Pulmonary artery endothelial cell (primary cell): ENCODE data around the gene NUDT8. TPM values are rescaled to one million over a fixed set of nuclear protein-coding genes. Genes with fewer than 3 reads are reported as not detected.
"Not testable (repeated sequence)": the region's sequence is repeated elsewhere in the genome, so short reads cannot be mapped to it uniquely, and the experiment has no call there.

Experiments used
- DNase-seq: peaks from one replicate; pipeline ENCODE4 v3.0.0-alpha.2; 2011; ENCODE audit warnings: low read depth, low spot score
- total RNA-seq: library from RNA; depleted of rRNA; stranded (reverse); fragments of >200 nt; gene quantifications from 2 replicates; pipeline ENCODE4 v1.2.3, GENCODE V29; 2014

The NUDT8 gene
- total RNA-seq, 1 donor from 2014 or later, result 16.3 TPM

DNA sequence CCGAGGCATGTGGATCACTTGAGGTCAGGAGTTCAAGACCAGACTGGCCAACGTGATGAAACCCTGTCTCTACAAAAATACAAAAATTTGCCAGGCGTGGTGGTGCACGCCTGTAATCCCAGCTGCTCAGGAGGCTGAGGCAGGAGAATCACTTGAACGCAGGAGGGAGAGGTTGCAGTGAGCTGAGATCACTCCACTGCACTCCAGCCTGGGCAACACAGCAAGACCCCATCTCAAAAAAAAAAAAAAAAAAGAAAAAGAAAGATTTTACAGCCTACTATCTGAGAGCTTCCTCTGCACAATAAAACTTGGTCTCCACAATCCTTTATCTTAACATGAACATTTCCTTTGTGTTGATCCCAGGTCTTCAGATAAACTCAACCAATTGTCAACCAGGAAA is 31.0 kb upstream of the NUDT8 start:
- DNase-seq, result not testable (repeated sequence)

DNA sequence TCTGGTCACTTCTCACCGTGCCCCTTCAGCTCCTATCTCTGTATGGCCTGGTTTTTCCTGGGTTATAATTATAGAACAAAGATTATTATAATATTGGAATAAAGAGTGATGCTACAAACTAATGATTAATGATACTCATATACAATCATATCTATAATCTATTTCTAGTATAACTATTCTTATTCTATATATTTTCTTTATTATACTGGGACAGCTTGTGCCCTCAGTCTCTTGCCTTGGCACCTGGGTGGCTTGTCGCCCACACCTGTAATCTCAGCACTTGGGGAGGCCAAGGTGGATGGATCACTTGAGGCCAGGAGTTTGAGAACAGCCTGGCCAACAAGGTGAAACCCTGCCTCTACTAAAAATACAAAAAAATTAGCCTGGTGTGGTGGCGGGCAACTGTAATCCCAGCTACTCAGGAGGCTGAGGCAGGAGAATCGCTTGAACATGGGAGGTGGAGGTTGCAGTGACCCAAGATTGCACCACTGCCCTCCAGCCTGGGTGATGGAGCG is 30.0 kb upstream of the NUDT8 start:
- not testable (repeated sequence) for DNase-seq

DNA sequence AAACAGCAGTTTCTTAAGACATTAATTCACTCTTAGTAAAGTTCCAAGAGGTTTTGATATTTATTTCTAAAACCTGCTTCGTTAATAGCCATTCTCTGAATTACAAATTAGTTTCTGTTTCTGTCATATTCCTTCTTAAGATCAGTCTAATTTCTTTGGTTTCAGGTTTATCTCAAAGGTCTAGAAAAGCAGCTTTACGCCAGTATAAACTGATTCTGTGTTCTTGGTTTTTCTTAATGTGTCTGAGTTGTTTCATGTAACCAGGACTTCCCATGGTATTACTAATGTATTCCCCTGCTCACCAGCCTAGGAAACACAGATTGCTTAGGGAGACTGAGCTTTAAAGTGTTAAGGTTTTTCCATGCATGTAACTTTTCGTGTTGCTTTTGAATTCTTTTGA is 27.6 kb upstream of the NUDT8 start:
- DNase-seq, result no peak

DNA sequence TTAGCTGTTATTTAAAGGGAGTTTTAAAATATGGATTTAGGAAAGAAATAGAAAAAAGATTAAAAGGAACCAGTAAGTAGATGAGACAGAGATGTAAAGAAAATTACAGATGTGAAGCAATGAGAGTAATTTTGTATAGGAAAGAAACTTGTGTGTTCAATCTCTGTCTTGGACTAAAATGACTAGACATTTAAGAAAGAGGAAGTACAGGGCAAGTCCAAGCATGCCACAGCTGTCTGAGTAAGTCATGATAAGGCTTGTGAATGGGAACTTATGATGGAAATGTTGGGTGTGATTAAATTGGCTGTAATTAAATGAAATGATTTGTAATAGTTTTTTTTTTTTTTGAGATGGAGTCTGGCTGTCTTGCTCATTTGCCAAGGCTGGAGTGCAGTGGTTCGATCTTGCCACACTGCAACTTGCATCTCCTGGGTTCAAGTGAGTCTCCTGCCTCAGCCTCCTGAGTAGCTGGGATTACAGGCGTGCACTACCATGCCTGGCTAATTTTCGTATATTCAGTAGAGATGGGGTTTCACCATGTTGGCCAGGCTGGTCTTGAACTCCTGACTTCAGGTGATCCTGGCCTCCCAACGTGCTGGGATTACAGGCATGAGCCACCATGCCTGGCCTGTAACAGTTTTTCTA is 26.7 kb upstream of the NUDT8 start:
- no peak for DNase-seq

DNA sequence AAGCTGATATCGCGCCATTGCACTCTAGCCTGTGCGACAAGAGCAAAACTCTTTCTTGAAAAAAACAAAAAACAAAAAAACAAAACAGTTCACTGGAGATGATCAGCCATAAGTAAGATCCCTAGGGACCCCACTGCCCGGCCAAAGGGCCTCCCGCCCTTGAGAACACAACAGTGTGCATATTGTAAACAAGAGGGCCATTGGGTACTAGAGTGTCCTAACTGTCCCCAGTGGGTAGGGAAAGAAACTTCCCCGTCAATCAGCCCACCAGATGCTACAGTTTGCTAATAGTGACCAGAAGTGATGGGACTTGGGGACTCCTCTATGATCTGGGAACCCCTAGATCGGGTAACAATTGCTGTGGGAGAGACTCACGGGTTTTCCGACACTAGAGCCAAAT is 24.5 kb upstream of the NUDT8 start:
- no peak for DNase-seq

DNA sequence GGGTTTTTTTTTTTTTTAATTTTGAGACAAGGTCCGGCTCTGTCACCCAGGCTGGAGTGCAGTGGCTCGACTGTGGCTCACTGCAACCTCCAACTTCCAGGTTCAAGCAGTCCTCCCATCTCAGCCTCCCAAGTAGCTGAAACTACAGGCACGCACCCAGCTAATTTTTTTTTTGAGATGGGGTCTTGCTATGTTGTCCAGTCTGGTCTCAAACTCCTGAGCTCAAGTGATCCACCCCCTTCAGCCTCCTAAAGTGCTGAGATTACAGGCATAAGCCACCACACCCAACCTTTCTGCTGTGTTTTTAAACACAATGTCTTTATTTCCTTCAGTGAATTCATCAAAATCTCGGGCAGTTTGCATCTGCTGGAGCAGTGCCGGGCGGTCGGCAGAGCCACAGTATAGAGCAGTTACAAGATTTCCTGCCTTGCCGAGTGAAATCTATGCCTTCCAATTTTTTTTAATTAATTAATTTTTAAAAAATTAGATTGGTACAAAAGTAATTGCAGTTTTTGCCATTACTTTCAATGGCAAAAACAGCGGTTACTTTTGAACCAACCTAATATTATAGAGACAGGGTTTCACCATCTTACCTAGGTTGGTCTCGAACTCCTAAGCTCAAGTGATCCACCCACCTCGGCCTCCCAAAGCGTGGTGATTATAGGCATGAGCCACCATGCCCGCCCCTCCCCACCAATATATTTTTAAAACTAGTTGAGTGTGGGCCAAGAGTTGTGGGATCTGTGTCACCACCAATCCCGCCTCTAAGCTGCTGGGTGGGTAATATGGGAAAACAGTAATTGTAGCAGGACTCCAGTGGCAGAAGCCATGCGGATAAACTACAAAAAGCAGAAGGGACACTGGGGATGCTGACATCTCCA is 23.5 kb upstream of the NUDT8 start:
- no peak for DNase-seq

DNA sequence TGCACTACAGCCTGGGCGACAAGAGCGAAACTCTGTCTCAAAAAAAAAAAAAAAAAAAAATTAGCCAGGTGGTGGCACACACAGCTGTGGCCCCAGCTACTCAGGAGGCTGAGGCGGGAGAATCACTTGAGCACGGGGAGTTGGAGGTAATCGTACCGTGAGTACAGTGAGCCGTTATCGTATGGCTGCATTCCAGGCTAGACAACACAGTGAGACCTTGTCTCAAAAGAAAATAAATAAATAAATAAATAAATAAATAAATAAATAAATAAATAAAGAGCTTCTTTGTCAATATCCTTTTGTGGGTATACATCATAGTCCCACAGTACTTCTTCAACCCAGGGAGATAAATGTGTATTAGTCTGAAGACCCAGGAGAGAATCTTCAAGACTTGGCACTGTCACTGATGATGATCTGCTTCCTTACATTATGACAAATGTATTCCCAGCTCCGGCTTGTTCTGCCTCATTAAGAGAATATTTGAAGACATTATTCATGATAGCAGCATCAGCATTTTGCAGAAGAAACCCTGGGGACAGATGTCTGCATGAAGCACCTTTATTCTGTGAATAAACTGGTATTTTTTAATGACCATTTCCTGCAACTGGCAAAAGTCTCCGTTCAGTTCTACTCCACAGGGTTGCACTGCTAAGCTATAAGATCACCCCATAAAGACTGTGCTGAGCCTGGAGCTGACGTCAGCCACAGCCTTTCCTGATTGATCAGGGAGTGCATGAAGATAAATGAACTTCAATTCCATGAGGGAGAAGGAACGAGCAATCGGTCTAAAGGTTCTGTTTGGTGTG is 22.4 kb upstream of the NUDT8 start:
- no peak for DNase-seq

DNA sequence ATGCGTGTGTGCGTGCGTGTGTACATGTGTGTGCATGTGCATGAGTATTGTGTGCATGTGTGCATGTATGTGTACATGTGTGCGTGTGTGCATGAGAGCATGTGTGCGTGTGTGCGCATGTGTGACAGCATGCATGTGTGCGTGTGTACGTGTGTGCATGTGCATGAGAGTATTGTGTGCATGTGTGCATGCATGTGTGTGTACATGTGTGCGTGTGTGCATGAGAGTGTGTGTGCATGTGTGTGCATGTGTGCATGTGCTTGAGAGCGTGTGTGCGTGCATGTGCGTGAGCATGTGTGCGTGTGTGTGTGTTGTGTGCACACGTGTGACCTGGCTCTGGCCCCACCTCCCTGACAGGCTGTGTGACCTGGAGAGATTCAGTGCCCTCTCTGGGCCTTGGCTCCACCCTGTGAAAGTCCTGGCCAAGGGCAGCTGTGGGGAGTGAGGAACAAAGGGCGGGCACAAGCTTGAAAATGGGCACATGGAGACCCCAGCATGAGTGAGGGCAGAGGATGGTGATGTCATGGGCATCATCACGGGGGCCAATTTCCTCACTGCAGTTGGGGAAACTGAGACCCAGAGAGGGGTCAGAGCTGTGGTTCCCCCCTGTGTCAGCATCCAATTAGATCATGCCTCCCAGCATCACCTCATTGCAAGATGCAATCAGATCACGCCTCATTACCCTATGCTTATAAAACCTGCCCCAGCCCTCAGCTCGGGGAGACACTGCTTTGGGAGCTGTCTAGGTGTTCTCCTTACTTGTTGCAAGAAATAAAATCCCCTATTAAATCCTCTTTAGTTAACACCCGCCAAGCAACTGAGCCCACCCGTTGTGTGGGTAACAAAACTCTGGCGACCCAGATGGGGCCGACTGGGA is 20.1 kb upstream of the NUDT8 start:
- DNase-seq, result no peak

DNA sequence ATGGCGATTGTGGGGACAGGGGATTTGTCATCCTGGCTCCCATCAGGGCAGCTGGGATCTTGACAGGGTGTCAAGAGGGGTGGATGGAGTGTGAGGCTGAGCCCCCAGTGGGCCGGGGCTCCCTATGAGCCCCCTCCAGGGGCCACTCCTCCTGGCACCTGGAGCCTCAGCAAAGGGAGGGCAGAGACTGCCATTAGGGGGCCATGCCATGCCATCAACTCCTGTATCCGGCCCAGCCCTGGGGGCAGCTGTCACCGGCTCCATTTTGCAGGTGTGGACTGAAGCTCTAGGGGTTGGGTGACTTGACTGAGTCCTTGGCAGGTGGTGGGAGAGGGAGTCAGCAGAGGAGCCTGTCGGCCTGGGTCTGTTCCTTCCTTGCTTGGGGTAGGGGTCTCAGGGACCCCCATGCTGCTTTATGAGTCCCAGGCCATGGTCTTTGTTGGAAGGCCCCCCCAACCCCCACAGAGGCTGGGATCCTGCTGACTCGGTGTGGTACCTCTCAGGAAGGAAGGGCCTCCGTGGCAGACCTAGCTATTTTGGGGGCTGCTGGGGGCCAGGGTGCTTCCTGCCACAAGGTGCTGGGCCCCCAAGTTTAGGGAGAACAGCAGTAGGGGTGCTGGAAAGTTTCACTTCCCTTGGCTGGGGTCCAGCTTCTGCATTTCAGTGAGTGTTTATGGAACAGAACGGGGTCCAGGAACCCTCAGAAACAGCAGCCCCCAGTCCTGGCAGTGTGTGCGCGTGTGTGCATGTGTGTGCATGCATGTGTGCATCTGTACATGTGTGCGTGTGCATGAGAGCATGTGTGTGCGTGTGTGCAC is 19.3 kb upstream of the NUDT8 start:
- DNase-seq, result no peak

DNA sequence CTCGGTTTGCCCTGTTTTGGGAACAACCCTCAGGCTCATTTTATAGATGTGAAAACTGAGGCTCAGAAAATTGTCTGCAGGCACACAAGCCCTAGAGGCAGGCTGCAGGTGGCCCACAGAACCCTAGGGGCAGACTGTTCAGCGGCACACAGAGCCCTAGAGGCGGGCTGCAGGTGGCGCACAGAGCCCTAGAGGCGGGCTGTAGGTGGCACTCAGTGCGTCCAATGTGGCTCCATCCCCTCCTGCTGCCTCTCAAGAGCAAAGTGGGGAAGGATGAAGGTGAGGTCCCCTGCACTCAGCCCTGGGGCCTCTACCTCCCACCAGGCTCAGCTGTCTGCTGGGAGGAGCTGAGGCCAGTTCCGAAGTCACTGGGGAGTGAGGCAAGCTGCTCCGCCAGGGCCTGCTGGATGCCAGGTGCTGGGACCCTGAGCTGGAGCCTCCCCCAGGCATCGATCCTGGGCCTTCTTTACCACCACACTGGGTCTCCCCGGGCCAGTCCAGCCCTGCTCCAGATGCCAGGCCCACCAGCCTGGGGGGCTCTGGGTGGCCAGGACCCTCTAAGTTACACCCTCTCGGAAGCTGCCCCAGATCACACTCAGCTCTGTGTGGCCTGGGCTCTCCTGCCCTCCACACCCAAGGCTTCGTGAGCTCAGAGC is 18.5 kb upstream of the NUDT8 start:
- DNase-seq, result no peak

DNA sequence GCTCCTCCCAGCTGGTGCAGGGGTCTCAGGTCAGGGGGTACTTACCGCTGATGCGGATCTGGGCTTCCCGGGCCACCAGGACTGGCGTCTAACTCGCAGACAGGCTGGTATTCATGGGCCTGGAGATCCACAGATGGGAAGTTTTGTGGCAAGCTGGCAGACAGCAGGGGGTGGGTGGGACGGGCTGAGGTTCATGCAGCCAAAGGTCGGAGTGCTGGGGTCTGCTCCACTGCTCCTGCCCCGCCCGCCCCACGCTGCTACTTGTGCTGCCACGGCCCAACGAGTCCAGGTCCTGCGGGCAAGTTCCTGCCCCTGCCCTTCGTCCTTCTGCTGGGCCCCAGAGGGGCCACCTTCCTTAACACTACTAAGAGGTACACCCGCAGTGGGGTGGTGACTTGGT is 17.7 kb upstream of the NUDT8 start:
- DNase-seq, result no peak

DNA sequence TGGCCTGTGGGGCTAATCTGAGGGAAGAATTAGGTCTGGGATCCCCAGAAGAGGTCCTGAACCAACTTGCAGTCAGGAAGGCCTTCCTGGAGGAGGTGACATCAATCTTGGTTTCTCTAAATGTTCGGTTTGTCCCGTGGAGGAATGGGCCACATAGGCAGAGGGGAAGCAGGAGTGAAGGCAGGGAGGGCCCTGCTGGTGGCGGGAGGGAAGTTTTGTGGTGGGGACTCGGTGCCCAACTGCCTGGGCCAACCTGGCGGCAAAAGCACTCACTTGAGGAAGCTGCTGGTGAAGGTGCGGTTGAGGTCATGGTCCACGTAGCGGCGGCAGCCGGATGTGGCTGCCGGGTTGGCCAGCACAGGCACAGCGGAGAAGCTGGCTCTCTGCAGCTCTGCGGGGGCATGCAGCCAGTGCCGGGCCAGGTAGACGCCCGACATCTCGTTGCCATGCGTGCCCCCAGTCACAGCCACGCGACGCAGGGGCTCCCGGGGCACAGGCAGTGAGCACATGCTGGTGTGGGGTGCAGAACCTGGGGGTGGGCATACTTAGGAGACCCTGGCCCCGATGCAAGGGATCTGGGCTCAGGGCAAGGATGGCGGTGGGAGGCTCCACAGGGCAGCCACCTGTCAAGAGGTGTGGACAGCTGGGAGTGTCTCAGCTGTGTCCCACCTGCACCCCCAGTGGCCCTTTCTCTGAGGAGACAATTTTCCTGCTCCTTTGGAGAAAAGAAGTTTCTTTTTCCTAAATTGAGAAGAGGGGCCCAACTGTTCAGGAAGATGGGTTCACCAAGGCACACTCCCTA is 17.0 kb upstream of the NUDT8 start:
- no peak for DNase-seq

DNA sequence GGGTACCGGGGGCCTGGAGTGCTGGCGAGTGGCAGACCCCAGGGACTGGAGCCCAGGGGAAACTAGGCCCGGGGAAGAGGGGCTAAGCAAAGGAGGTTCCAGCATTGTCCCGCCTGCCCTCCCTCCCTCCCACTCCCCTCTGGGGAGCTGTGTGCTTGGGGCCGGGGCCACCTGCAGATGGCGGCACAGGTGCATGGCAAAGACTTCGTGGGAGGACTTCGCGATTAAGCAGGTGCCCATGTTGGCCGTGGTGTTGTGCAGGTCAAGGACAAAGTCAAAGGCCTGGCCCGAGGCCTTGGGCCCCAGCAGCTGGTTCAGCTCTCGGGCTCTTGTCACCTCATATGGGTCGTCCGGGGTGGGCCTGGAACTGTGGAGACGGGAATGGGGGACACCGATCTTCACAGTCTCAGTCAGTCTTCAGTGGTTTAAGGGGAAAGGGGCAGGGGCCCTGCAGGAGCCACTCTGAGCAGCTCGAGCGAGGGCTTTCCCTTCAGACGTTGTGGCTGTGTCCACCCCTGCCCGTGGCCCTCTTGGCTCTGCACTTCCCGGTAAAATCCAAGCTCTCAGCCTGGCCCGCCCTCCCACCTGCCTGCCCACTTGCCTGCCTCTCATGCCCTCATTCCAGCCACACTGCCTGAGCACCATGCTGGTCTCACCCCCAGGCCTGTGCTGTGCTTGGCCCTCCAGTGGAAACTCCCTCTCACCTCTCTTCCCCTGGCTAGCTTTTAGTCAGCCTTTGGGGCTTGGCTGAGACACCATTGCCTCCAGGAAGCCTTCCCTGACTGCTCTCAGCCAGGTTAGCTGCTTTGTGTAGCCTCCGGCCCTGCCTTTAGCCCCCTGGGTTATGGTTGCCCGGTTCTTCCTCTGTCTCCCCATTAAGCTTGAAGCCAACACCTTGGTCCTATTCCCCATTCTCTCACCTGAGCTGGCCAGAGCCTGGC is 16.1 kb upstream of the NUDT8 start:
- no peak for DNase-seq

DNA sequence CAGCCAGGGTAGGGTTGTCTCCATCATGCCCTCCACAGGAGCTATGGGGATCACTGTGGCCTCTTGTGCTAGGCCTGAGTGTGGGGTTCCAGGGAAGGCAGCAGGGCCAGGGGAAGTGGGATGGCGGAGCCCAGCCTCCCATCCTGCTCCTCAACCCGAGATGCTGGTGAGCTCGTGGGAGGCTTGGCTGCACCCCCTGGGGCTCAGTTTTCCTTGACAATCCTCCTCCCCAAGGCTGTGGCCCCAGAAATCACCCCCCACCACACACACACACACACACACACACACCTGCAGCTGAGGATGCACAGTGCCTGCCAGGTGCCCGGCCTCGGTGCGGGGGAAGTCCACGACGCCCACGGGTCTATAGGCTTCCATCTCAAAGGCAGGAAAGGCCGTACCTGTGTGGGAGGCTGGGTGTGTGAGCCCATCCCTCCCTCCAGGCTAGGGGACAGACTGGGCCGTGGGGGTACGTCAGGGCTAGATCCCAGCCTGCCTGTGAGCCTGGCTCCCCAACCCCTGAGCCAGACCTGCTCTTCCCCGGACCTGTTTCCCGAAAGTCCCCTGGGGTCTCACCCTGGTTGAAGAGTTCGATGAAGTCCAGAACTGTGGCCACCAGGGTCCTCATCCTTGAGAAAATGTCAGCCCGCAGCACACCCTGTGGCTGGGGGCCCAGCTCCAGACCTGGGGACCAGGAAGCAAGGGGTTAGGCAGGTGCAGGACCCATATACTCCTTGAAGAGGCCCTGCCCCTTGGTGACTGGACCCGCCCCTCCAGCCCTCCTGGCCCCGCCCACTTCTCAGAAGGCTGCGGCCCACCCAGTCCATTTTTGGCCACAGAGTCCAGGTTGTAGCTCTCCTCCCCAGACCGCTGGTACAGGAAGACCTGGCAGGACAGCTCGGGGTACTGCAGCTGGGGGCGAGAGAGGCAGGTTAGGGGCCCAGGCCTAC is 15.0 kb upstream of the NUDT8 start:
- no peak for DNase-seq

DNA sequence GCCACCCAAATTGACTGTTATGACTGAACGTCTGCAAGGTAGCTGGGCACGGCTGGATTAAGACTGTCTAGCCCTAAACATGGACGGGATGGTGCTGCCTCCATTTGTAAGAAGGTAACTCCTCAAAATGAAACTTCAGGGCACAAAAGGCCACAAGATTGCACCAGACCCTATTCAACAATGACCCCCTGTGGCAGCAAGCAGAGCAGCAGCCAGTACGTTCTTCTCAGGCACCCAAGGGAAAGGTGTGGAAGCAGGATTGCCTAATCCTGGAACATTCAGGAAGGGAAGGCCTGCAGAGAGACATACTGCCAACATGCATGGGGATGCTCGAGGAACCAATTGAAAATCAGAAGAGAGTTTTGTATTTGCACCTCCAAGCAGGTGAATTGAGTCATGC is 14.3 kb upstream of the NUDT8 start:
- no peak for DNase-seq
